Epithelial cell of proximal tubule (primary cell): Measurements from ENCODE around the gene AIF1L. TPM values are rescaled to one million over a fixed set of nuclear protein-coding genes. Genes with fewer than 3 reads are reported as not detected.

Experiments used
- DNase-seq: peaks from one replicate; pipeline ENCODE4 v3.0.0-alpha.2; 2011; ENCODE audit warnings: low read depth
- H3K4me3 ChIP-seq: 2 replicates; pipeline ENCODE4 v1.5.1; 2011; ENCODE audit warnings: low read depth, mild to moderate bottlenecking, low read length
- CTCF ChIP-seq: conservative IDR thresholded peaks from 2 replicates; pipeline ENCODE4 v1.5.1; 2012; ENCODE audit warnings: low read depth, mild to moderate bottlenecking, low read length
- total RNA-seq: library from RNA; depleted of rRNA; stranded (reverse); fragments of >200 nt; gene quantifications from 2 replicates; pipeline ENCODE4 v1.2.3, GENCODE V29; 2015

Gene AIF1L
- total RNA-seq, 1 donor from 2014 or later: 71.6 TPM

DNA sequence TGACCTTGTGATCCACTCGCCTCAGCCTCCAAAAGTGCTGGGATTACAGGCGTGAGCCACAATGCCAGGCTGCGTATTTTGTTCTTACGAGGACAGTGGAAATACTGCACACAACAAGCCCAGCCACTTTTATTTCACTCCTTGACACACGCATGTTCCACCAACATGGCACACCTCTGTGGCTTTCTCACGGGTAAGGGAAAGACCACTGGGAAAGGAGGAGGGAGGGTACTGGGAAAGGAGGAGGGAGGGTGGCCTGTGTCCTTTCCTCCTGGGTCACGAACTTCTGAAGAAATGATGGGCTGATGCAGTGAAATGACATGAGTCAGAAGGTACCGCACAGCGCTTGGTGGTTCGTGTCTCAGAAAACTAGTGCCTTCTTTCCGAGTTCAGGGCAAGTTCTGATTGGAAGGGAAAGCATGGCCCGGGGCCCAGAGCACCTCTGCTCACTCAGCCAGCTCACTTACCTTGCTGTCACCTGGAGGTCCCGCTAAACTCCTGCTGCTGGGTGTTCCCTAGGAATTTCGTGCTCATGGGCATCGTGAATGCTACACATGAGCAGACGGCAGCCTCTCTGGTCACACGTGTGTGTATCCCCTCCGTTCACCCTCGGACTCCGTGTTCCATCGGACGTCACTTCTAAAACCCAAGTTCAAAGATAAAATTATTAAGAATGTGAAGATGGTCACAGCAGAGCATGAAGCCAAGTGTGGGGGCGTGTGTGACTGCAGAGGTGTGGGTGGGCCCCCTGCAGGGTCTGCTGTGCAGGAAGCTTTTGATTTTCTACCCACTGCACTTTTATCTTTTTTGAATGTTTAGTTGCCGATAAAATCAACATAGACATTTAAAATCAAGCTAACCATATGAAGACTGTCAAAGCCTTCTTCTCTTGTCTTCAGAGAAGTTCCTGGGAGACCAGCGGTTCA lies 44.5 kb upstream of the AIF1L start:
- DNase-seq: no peak
- no peak overlapping the region for H3K4me3 ChIP-seq

DNA sequence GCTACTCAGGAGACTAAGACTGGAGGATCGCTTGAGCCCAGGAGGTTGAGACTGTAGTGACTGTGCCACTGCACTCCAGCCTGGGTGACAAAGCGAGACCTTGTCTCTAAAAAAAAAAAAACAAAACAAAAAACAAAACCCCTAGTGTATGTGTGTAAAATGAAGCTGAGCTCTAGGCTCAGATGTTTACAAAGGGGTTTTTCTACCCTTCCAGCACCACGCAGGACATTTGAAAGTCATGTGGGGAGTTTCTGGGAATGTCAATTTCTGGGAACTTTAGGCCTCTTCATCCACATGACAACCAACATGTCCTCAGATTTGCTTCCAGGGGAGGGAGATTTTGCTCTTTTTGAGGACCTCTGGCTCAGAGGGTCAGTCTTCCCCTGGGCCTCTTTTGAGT lies 42.4 kb upstream of the AIF1L start:
- no peak for TF ChIP-seq CTCF
- no peak overlapping the region for H3K4me3 ChIP-seq
- DNase-seq: no peak

More for the DNA sequence above, 44.5 kb upstream of the AIF1L start:
- no peak for TF ChIP-seq CTCF

DNA sequence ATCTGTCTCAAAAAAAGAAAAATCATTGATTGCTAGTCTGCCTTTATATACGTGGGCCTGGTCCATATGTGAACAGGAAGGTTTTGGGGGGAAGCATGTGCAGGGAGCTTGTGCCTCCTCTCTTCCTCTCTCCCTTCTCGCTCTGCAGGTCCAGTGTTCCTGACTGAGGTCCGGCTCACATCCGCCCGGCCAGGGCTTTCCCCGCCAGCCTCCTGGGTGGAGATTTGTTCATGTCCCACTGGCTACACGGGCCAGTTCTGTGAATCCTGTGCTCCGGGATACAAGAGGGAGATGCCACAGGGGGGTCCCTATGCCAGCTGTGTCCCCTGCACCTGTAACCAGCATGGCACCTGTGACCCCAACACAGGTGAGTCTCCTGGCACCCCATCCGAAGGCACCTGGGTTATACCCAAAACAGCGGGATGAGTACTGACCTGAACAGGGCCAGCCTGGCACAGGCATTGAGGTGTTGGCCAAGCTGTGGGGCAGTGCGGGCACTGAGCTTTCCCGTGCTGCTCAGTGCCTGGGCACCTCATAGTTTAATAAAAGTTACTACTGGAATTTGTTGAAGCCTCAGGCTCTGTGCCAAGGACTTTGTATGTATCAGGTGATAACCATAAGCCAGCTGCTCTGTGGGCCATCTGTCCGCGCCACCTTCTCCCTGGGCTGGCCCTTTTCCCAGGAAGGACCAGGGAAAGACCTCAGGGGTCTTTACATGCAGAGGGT lies 39.4 kb upstream of the AIF1L start:
- TF ChIP-seq CTCF: no peak
- no peak overlapping the region for H3K4me3 ChIP-seq
- no peak for DNase-seq

- DNase-seq: no peak
- H3K4me3 ChIP-seq: no peak overlapping the region
- no peak for TF ChIP-seq CTCF
Observed at GRCh38 chr9:131060900-131061630, 35.3 kb upstream of the AIF1L start.

DNA sequence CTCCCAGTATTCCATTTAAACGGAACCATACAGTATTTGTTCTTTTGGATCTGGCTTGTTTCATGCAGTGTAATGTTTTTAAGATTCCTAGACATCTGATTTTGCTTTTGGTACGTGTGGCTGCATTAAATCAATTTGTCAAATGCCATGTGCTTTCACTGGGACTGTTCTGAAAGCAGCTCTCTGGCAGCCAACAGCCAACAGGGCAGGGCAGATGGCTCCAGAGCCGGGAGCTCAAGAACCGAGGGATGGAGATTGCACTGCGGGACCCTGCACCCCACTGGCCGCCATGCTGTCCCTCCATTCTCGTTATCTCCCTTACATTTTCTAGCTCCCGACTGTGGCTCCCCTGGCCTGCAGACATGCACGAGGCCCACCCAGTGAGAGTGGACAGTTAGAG lies 33.4 kb upstream of the AIF1L start:
- TF ChIP-seq CTCF: no peak
- DNase-seq: no peak
- H3K4me3 ChIP-seq: no peak overlapping the region

DNA sequence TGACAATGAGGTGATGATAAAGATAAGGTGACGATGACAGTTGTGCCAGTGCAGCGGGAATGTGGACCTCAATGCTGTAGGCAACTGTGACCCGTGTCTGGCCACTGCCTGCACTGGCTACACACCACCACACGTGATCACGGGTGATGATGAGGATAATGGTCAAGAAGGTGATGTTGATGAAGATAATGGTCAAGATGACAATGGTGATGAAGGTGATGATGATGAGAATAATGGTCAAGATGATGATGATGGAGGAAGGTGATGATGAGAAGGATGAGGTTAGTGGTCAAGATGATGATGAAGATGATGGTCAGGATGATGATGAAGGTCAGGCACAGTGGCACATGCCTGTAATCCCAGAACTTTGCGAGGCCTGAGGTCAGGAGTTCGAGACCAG lies 30.7 kb upstream of the AIF1L start:
- TF ChIP-seq CTCF: no peak
- DNase-seq: no peak
- H3K4me3 ChIP-seq: no peak overlapping the region
